Fibroblast of mammary gland (primary cell): ENCODE data around the gene DPM2.

ENCODE experiments used
- DNase-seq: peaks from one replicate; pipeline ENCODE4 v3.0.0-alpha.2; 2010; ENCODE audit warnings: low read depth
- H3K4me3 ChIP-seq: 2 replicates; pipeline ENCODE4 v1.5.1; 2011; ENCODE audit warnings: low read depth, mild to moderate bottlenecking, low read length, moderate library complexity; ENCODE audit not compliant: control insufficient read depth
- TF ChIP-seq, protein P1 (sequence below): conservative IDR thresholded peaks from 2 replicates; pipeline ENCODE4 v1.5.1; 2011; ENCODE audit warnings: low read depth, low read length, inconsistent platforms; ENCODE audit not compliant: control insufficient read depth, insufficient read depth

The DPM2 gene

DNA sequence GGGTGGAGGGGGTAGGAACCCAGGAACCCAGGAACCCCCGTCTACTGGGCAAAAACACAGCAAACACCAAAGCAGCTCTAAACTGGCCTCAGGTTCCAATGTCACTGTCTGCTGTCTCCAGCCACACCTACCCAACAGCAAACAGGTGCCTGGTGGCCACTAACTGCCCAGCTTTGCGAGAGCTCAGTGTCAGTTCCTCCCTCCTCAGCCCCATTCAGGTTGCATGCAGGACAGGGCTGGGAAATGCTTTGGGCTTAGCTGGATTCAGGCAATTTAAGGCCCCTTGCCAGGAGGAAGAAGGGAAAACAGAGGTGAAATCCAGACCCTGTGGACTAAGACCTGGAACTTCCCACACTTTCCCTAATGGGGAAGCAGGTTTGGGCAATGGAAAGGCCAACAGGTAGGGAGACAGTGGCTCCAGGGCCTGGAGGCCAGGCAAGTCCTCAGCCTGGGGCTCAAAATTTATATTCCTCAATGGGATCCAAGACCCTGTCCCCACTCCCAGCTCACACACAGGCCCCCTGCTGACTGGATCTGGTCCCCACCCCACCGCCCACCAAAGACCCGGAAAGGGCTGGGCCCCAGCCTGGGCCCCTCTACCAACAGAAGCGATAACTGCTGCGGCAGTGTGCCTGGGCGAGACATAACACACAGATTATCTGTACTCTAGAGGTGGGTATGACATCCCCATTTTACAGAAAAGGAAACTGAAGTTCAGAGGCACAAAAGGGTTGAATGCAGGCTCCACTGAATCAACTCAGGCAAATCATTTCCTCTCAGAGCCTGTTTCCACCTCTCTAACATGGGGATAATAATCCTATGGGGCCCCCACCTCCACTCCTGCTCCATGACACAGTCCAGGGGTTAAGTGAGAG is 39.6 kb upstream of the DPM2 start:
- peak overlapping the region; percentile 4 for H3K4me3 ChIP-seq
- TF ChIP-seq, protein P1, sequence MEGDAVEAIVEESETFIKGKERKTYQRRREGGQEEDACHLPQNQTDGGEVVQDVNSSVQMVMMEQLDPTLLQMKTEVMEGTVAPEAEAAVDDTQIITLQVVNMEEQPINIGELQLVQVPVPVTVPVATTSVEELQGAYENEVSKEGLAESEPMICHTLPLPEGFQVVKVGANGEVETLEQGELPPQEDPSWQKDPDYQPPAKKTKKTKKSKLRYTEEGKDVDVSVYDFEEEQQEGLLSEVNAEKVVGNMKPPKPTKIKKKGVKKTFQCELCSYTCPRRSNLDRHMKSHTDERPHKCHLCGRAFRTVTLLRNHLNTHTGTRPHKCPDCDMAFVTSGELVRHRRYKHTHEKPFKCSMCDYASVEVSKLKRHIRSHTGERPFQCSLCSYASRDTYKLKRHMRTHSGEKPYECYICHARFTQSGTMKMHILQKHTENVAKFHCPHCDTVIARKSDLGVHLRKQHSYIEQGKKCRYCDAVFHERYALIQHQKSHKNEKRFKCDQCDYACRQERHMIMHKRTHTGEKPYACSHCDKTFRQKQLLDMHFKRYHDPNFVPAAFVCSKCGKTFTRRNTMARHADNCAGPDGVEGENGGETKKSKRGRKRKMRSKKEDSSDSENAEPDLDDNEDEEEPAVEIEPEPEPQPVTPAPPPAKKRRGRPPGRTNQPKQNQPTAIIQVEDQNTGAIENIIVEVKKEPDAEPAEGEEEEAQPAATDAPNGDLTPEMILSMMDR: no peak
- no peak for DNase-seq

DNA sequence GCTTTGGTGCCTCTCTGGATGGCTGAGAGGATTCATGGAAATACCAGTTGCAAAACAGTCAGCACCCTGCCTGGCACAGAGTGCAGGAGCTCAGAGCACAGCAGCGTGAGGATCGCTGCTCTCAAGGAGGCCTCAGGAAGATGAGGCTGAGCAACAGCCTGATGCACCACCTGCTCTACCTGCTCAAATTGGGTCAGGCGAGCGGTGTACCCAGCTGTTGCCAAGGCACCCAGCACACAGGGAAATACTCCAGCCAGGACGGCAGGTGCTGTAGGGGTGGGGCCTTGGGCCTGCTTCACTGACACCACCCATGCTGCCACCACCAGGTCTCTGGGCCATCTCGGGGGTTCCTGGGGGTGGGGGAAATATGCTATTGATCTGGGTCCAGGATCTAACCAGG is 38.8 kb upstream of the DPM2 start:
- DNase-seq: no peak
- H3K4me3 ChIP-seq: no peak overlapping the region
- TF ChIP-seq, protein P1: no peak

DNA sequence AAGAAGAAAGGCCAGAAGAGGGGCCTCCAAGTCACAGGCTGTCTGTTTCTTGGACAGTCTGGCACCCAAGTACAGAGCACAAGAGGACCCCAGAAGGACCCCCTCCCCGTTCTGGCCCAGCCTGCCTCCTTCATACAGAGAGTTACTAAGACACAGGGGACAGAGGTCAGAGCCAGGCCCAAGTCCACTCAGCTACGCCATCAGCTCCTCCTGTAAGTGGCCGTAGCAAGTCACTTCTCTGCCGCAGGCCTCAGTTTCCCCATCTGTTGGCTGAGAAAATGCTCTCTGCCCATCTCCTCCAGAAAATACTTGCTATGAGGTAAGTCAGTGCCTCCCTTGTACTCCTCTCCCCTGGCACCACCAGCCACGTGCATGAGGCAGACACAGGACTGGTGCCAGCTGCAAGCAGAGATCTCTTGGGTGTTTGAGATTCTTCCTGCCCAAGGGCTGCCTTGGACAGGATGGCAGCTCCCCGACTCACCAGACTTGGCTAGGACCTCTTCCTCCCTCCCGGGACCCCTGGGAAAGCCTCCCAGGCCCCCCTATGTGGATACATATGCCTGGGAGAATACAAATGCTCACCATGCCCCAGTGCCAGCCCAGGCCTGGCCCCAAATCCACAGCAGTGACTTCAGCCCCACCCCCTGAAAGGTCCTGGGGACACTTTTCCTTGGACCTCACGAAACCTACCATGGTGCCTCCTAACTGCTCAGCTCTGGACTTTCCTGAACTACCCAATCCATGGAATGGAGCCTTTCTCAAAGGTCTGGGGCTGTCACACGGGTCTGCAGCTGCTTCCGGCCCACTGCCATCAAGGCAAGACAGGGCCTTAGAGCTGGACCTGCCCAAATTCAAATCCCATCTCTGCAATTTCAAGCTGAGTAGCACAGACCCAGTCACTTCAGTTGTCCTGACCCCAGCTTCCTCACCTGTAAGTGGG is 38.0 kb upstream of the DPM2 start:
- no peak overlapping the region for H3K4me3 ChIP-seq

DNA sequence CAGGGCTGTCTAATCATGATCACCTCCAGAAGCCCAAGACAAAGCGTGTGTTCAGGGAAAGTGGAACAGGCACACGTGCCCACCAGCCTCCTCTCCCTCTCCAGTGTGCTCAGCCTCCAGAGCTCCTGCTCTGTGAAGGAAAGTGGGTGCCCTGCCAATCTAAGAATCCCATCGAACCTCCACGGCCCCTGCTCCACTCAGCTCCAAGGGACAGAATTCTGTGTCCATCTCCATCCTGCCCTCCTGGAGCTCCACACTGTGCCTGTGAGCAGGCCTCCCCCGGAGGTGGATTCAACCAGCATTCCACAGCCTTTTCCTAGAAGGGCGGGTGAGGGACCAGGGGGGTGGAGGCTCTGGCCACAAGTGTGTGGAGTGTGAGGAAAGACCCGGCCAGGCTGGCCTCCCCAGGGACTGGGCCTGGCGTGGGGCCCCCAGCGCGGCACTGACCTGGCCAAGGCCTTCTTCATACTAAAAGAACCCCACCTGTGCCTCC is 37.2 kb upstream of the DPM2 start:
- TF ChIP-seq, protein P1: no peak
- no peak for DNase-seq
- H3K4me3 ChIP-seq: no peak overlapping the region

More for the DNA sequence above, 38.0 kb upstream of the DPM2 start:
- no peak for DNase-seq
- TF ChIP-seq, protein P1: no peak

DNA sequence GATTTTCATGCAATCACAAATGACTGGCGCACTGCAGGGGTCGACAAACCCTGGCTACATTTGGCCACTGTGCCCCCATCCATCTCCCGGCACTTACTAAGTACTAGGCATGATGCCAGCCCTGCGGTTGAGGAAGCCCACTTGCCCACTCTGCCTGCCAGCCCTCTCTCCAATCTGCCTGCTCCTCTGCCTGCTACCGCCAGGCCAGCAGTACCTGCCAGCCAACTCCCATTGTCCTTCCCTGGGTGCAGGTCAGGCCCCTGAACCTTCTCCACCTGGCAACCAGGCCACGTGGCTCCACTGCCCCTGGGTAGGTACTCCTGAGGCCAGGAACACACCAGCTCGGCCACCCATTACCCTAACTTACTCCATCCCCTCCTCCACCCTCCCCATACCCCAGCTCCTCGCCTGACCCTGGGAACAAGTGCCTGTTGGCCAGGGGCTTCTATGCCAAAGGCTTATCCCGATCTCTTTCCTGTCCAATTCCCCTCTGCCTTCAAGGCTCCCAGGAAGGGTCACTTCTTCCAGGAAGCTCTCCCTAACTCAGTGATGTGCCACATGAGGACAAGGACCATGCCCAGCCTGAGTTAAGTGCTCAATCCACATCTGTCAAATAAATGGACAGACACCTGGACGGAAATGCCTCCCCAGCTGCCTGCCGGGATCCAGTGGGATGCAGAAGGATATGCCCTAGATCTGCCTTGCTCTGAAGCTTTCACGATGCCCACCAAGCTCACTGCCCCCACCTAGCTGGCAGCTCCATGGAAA is 36.5 kb upstream of the DPM2 start:
- no peak overlapping the region for H3K4me3 ChIP-seq
- TF ChIP-seq, protein P1: no peak
- no peak for DNase-seq
